Fibroblast of lung (primary cell): Measurements from ENCODE around the gene WNT3A.

ENCODE experiments used
- CTCF ChIP-seq, 2 donors: IDR thresholded peaks in 1 of 2; conservative IDR thresholded peaks in 1 of 2; 1 replicate in 1 of 2; 2 replicates in 1 of 2; pipeline ENCODE4 v1.5.1; 2011 to 2012; ENCODE audit warnings: low read length in 2 of 2, control low read depth in 1 of 2, inconsistent platforms in 1 of 2, low read depth in 1 of 2, mild to moderate bottlenecking in 1 of 2
- EZH2 ChIP-seq: IDR thresholded peaks from 2 replicates; pipeline ENCODE4 v1.5.1; 2012; ENCODE audit warnings: low read length, control low read depth, mild to moderate bottlenecking; ENCODE audit errors: missing control alignments

- TF ChIP-seq CTCF (conservative IDR thresholded peaks at IDR 0.05 in 1 of 2, IDR thresholded peaks at IDR 0.05 in 1 of 2; ENCODE audit: low read depth in 1 of 2, low read length in 2 of 2) (no peak), EZH2 (no peak)
Measured at GRCh38 chr1:228110556-228110955, 103.8 kb downstream of the WNT3A start.
